Mesenchymal stem cell (in vitro differentiated cells and primary cell): ENCODE measurements around the gene LSR.

Source experiments
- DNase-seq: peaks from one replicate; pipeline ENCODE4 v3.0.0-alpha.2; 2013
- H2AFZ ChIP-seq: one replicate; pipeline ENCODE4 v1.6.1; 2013; ENCODE audit warnings: low read depth, mild to moderate bottlenecking, control low read depth, inconsistent platforms, low read length, moderate library complexity
- H2AK5ac ChIP-seq: 2 replicates; pipeline ENCODE4 v1.6.1; 2013; ENCODE audit warnings: low read length, moderate library complexity, mild to moderate bottlenecking, inconsistent platforms; ENCODE audit not compliant: severe bottlenecking
- H2BK120ac ChIP-seq: one replicate; pipeline ENCODE4 v1.6.1; 2013; ENCODE audit warnings: low read depth, mild to moderate bottlenecking, inconsistent platforms, low read length, moderate library complexity
- H2BK12ac ChIP-seq, 2 experiments: one replicate each; pipeline ENCODE4 v1.6.1; 2013; ENCODE audit warnings: inconsistent platforms in 2 of 2, low read length in 2 of 2, mild to moderate bottlenecking in 2 of 2, moderate library complexity in 2 of 2, control low read depth in 1 of 2
- H2BK15ac ChIP-seq: one replicate; pipeline ENCODE4 v1.6.1; 2013; ENCODE audit warnings: mild to moderate bottlenecking, low read depth, inconsistent platforms; ENCODE audit not compliant: poor library complexity, severe bottlenecking
- H2BK5ac ChIP-seq: 2 replicates; pipeline ENCODE4 v1.6.1; 2013; ENCODE audit warnings: low read depth, mild to moderate bottlenecking, low read length, control low read depth, inconsistent platforms; ENCODE audit not compliant: poor library complexity, severe bottlenecking
- H3K14ac ChIP-seq, 2 experiments: one replicate each; pipeline ENCODE4 v1.6.1; 2013; ENCODE audit warnings: inconsistent platforms in 2 of 2, low read length in 2 of 2, control low read depth in 1 of 2, mild to moderate bottlenecking in 1 of 2, moderate library complexity in 1 of 2
- H3K18ac ChIP-seq, 2 experiments: one replicate each; pipeline ENCODE4 v1.6.1; 2013; ENCODE audit warnings: inconsistent platforms in 2 of 2, low read length in 2 of 2, control low read depth in 1 of 2, low read depth in 1 of 2, mild to moderate bottlenecking in 1 of 2
- H3K23ac ChIP-seq, 2 experiments: one replicate each; pipeline ENCODE4 v1.6.1; 2013; ENCODE audit warnings: inconsistent platforms in 2 of 2, low read length in 2 of 2, mild to moderate bottlenecking in 2 of 2, moderate library complexity in 2 of 2, control low read depth in 1 of 2
- H3K27ac ChIP-seq: 2 replicates; pipeline ENCODE4 v1.5.1; 2013; ENCODE audit warnings: mild to moderate bottlenecking, moderate library complexity, low read length, control low read depth, inconsistent platforms; ENCODE audit not compliant: poor library complexity, severe bottlenecking
- H3K27me3 ChIP-seq, 2 experiments: 2 replicates each; pipeline versions ENCODE4 v1.6.1 to v1.7.0; 2013; ENCODE audit warnings: low read length in 2 of 2, mild to moderate bottlenecking in 2 of 2, moderate library complexity in 2 of 2, control low read depth in 1 of 2, inconsistent platforms in 1 of 2; ENCODE audit not compliant: control insufficient read depth in 1 of 2, insufficient read depth in 1 of 2
- H3K36me3 ChIP-seq, 2 experiments: 2 replicates each; pipeline versions ENCODE4 v1.6.1 to v1.7.0; 2013; ENCODE audit warnings: low read length in 2 of 2, control low read depth in 1 of 2, inconsistent platforms in 1 of 2, low read depth in 1 of 2, mild to moderate bottlenecking in 1 of 2; ENCODE audit not compliant: insufficient read depth in 2 of 2, control insufficient read depth in 1 of 2
- H3K4ac ChIP-seq, 2 experiments: one replicate each; pipeline ENCODE4 v1.6.1; 2013; ENCODE audit warnings: inconsistent platforms in 2 of 2, low read length in 2 of 2, mild to moderate bottlenecking in 2 of 2, moderate library complexity in 2 of 2, control low read depth in 1 of 2, low read depth in 1 of 2
- H3K4me1 ChIP-seq: 2 replicates; pipeline ENCODE4 v1.6.1; 2013; ENCODE audit warnings: low read depth, low read length, control low read depth; ENCODE audit not compliant: control insufficient read depth, insufficient read depth
- H3K4me2 ChIP-seq: 2 replicates; pipeline ENCODE4 v1.6.1; 2013; ENCODE audit warnings: low read length, mild to moderate bottlenecking, inconsistent platforms; ENCODE audit not compliant: poor library complexity, severe bottlenecking
- H3K4me3 ChIP-seq, 2 experiments: 2 replicates each; pipeline versions ENCODE4 v1.5.1 to v1.7.0; 2013; ENCODE audit warnings: low read length in 2 of 2, mild to moderate bottlenecking in 2 of 2, control low read depth in 1 of 2, low read depth in 1 of 2; ENCODE audit not compliant: insufficient read depth in 1 of 2
- H3K79me1 ChIP-seq: replicated peaks from 2 replicates; pipeline ENCODE4 v1.6.1; 2013; ENCODE audit warnings: mild to moderate bottlenecking, control low read depth, low read length, inconsistent platforms; ENCODE audit not compliant: poor library complexity, severe bottlenecking
- H3K9ac ChIP-seq: 2 replicates; pipeline ENCODE4 v1.7.0; 2013; ENCODE audit warnings: mild to moderate bottlenecking, low read length, moderate library complexity
- H3K9me3 ChIP-seq: 2 replicates; pipeline ENCODE4 v1.7.0; 2013; ENCODE audit warnings: mild to moderate bottlenecking, low read length; ENCODE audit not compliant: control insufficient read depth
- H4K8ac ChIP-seq: one replicate; pipeline ENCODE4 v1.6.1; 2013; ENCODE audit warnings: inconsistent platforms, mild to moderate bottlenecking, low read length, moderate library complexity
- H4K91ac ChIP-seq: one replicate; pipeline ENCODE4 v1.6.1; 2013; ENCODE audit warnings: mild to moderate bottlenecking, low read length, inconsistent platforms
- WGBS: methylation state at CpG from one replicate; pipeline ENCODE4 v1.1.7; 2013; ENCODE audit warnings: mixed read lengths; 5-methylcytosine and 5-hydroxymethylcytosine counted together

LSR gene

DNA sequence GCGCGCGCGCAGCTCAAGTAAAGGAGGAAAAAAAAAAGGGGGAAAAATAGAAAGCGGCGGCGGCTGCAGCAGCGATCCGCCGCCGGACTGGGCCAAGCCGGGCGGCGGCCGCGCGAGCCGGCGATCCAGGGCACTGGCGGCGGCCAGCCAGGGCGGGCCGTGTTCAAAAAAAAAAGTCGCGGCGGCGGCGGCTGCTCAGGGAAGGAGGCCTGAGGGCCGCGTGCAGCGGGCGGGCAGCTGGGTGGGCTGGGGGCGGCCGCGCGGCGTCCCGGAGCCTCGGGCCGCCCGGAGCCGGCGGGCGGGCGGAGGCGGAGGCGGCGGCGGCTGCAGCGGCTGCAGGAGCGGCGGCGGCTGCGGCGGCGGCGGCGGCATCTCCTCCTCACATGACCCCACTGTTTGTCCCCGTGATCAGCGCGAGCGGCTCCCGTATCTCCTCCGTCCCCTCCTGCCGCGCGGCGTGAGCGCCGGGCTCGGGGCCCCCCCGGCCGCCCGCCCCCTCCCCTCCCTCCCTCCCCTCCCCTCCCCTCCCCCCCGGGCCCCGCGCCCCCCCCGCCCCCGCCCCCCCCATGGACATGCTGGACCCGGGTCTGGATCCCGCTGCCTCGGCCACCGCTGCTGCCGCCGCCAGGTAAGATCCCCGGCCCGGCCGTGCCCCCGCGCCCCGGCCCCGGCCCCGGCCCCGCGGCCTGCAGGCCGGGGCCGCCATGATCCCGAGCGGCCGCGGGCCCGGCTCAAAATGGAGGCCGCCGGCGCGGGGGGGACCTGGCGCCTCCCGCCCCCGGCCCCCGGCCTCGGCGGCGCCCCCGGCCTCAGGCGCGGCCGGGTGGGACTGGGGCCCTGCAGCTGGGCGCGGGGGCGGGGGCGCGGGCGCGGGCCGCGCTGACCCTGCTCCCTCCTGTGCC is 20.0 kb downstream of the LSR start, which contains the start of gene USF2:
Gene USF2 (plus strand): TSS at position 427 of the 902 bp plus-strand sequence. CDS start 140 bp downstream, at position 567.
- peak within 1 kb of the TSS in 1 of 2 experiments; percentile 64 for H2BK12ac ChIP-seq
- peak within 1 kb of the TSS; percentile 88 to 90 for H3K4me3 ChIP-seq
- peak within 1 kb of the TSS in 1 of 2 experiments; percentile 47 for H3K23ac ChIP-seq
- peak within 1 kb of the TSS; percentile 77 for H3K27ac ChIP-seq
- peak within 1 kb of the TSS; percentile 94 for H4K91ac ChIP-seq
- peak within 1 kb of the TSS; percentile 91 to 97 for H3K18ac ChIP-seq
- H3K4ac ChIP-seq = peak within 1 kb of the TSS; percentile 96 to 99
- under 1% methylated on average over 39 of the region's 126 CpGs for WGBS
- peaks cover 29% of the 10 kb centered on the region for H3K4me1 ChIP-seq
- H3K14ac ChIP-seq = peak within 1 kb of the TSS; percentile 66 to 96
- H4K8ac ChIP-seq = peak within 1 kb of the TSS; percentile 91
- H2AK5ac ChIP-seq = no peak within 1 kb of the TSS
- H3K9me3 ChIP-seq = no peaks in the 10 kb centered on the region
- H2BK15ac ChIP-seq = peak within 1 kb of the TSS; percentile 29
- DNase-seq = peak; percentile 83
- H3K9ac ChIP-seq = peak within 1 kb of the TSS; percentile 89
- no peaks in the 10 kb centered on the region for H3K27me3 ChIP-seq
- H2BK5ac ChIP-seq = peak within 1 kb of the TSS; percentile 96
- peaks cover 41% of the 10 kb centered on the region for H3K79me1 ChIP-seq
- peaks cover 43 to 52% of the 10 kb centered on the region in 2 experiments for H3K36me3 ChIP-seq
- H2BK120ac ChIP-seq = peak within 1 kb of the TSS; percentile 91
- H2AFZ ChIP-seq = peak within 1 kb of the TSS; percentile 65
- H3K4me2 ChIP-seq = peak within 1 kb of the TSS; percentile 96

- peak overlapping the region; percentile 70 for H3K9ac ChIP-seq
- H3K14ac ChIP-seq = peak overlapping the region in 1 of 2 experiments; percentile 96
- peak overlapping the region; percentile 82 for H3K4me2 ChIP-seq
- no peaks in the 10 kb centered on the region for H3K27me3 ChIP-seq
- H3K79me1 ChIP-seq = peaks cover 45% of the 10 kb centered on the region
- H3K27ac ChIP-seq = no peak overlapping the region
- H3K9me3 ChIP-seq = no peaks in the 10 kb centered on the region
- H3K4ac ChIP-seq = peak overlapping the region; percentile 89 to 96
- peak overlapping the region in 1 of 2 experiments; percentile 64 for H2BK12ac ChIP-seq
- H2AFZ ChIP-seq = peak overlapping the region; percentile 65
- H2BK15ac ChIP-seq = peak overlapping the region; percentile 23
- H3K23ac ChIP-seq = peak overlapping the region in 1 of 2 experiments; percentile 47
- H3K4me3 ChIP-seq = peak overlapping the region; percentile 77 to 88
- peak; percentile 74 for DNase-seq
- no peak overlapping the region for H2AK5ac ChIP-seq
- peak overlapping the region; percentile 89 to 97 for H3K18ac ChIP-seq
- WGBS = 6% methylated on average over 45 of the region's 66 CpGs
- H2BK120ac ChIP-seq = peak overlapping the region; percentile 91
- peak overlapping the region; percentile 91 for H4K8ac ChIP-seq
- H3K36me3 ChIP-seq = peaks cover 51 to 60% of the 10 kb centered on the region in 2 experiments
- H2BK5ac ChIP-seq = peak overlapping the region; percentile 76
- peak overlapping the region; percentile 94 for H4K91ac ChIP-seq
- peaks cover 28% of the 10 kb centered on the region for H3K4me1 ChIP-seq
Observed at GRCh38 chr19:35269438-35270117, 20.8 kb downstream of the LSR start.

- Histone ChIP-seq H3K4me2 (no peak overlapping the region), H3K9ac (peak overlapping the region; percentile 3), H3K4me1 (peaks cover 26% of the 10 kb centered on the region), H3K27me3 (no peaks in the 10 kb centered on the region), H2BK12ac (peak overlapping the region in 1 of 2 experiments; percentile 15), H3K4ac (no peak overlapping the region), H2AK5ac (no peak overlapping the region), H3K4me3 (no peak overlapping the region), H3K14ac (peak overlapping the region in 1 of 2 experiments; percentile 39), H2BK120ac (no peak overlapping the region), H3K23ac (no peak overlapping the region), H3K27ac (no peak overlapping the region), H4K91ac (no peak overlapping the region), H3K18ac (no peak overlapping the region), H4K8ac (no peak overlapping the region), H2BK5ac (no peak overlapping the region), H3K79me1 (peaks cover 47% of the 10 kb centered on the region), H3K9me3 (no peaks in the 10 kb centered on the region), H2AFZ (no peak overlapping the region), H2BK15ac (no peak overlapping the region), H3K36me3 (peaks cover 55 to 60% of the 10 kb centered on the region in 2 experiments)
- DNase-seq = no peak
- 94% methylated on average over 10 of the region's 16 CpGs for WGBS
Observed at GRCh38 chr19:35270381-35270811, 21.6 kb downstream of the LSR start.
